ENCODE measurements around the gene ANGPTL2. TPM values are rescaled to one million over a fixed set of nuclear protein-coding genes. Genes with fewer than 3 reads are reported as not detected.

ANGPTL2 gene
- total and polyA plus RNA-seq, 9 donors = 36.5 to 104 (median 68.6) TPM

DNA sequence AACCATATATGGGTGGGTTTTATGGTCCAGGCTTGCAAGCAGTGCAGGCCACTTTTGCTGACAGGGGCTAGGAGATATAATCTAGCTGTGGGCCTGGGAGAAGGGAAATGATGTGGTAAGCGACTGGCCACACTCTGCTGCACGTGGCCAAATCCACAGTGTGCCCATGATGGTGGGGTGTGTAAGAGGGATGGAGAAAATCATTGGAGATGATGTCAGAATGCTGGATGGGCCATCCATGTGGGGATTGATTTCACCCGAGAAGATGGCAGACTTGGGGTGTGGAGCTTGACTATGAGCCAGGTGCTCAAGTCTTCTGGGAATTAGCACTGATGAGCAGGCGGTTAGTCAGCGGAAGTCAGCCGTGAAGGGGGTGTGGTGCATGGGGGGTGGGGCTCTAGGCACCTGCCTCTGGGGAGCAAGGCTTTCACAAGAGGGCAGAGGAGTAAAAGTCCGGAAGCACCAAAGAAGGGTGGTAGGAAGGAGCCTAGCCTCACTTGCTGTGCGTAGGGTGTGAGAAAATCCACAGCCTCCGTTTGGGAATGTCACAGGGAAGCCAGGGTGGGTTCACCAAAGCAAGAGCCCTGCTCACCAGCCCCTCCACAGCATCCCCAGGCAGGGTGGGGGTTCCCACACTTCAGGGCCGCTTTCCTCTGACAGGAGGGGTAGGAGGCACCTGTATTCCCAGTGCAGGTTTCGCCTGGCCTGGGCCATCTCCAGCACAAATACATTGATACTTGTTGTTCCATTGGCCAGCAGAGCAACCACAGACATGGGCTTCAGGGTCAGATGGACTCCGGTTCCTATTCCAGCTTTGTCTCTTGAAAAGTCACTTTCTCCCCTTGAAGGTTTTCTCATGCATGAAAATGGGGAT lies 44.5 kb upstream of the ANGPTL2 start:
- no peaks in the 10 kb centered on the region for H3K36me3 ChIP-seq (ENCODE audit: control insufficient read depth, insufficient read depth, low read length)
- DNase-seq = no peak
- 75% methylated on average over 6 of the region's 12 CpGs for WGBS (ENCODE audit: insufficient coverage)

GRCh38 chr9:127166111-127166510 lies 43.7 kb upstream of the ANGPTL2 start:
- Histone ChIP-seq H3K27ac (ENCODE audit: low read length) (no peak overlapping the region), H3K4me3 (ENCODE audit: low read length) (no peak overlapping the region), H3K27me3 (ENCODE audit: control insufficient read depth, insufficient read depth, low read length) (no peaks in the 10 kb centered on the region), H3K4me1 (ENCODE audit: control insufficient read depth, insufficient read depth, low read length) (peaks cover 17% of the 10 kb centered on the region), H3K9me3 (replicated peaks; ENCODE audit: control insufficient read depth, low read depth, low read length) (no peaks in the 10 kb centered on the region), H3K36me3 (ENCODE audit: control insufficient read depth, insufficient read depth, low read length) (no peaks in the 10 kb centered on the region)
- 100% methylated on average over 2 of the region's 5 CpGs for WGBS (ENCODE audit: insufficient coverage)
- DNase-seq = no peak

More for the DNA sequence above, 44.5 kb upstream of the ANGPTL2 start:
- Histone ChIP-seq H3K4me3 (ENCODE audit: low read length) (no peak overlapping the region), H3K4me1 (ENCODE audit: control insufficient read depth, insufficient read depth, low read length) (peaks cover 17% of the 10 kb centered on the region), H3K27ac (ENCODE audit: low read length) (no peak overlapping the region), H3K27me3 (ENCODE audit: control insufficient read depth, insufficient read depth, low read length) (no peaks in the 10 kb centered on the region), H3K9me3 (replicated peaks; ENCODE audit: control insufficient read depth, low read depth, low read length) (no peaks in the 10 kb centered on the region)

DNA sequence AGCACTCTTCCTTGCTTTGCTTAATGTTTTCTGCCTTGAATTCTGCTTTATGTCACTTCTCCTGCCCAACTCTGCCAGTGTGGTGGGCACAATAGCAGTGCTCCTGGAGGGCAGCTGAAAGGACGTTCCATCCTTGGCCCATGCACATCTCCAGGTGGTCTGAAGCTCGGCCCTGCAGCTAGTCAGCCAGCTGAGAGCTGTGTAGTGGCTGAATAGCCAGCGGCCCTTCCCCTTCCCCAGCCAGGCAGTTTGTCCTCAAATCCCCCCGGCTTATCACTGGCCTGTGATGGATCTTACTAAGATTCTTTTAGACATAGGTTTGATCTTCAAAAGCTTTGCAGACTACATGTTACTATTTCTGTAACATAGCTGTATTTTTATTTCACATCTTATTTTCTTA lies 42.7 kb upstream of the ANGPTL2 start:
- Histone ChIP-seq H3K4me1 (ENCODE audit: control insufficient read depth, insufficient read depth, low read length) (peaks cover 22% of the 10 kb centered on the region), H3K4me3 (ENCODE audit: low read length) (no peak overlapping the region), H3K27ac (ENCODE audit: low read length) (no peak overlapping the region), H3K36me3 (ENCODE audit: control insufficient read depth, insufficient read depth, low read length) (no peaks in the 10 kb centered on the region), H3K27me3 (ENCODE audit: control insufficient read depth, insufficient read depth, low read length) (no peaks in the 10 kb centered on the region), H3K9me3 (replicated peaks; ENCODE audit: control insufficient read depth, low read depth, low read length) (no peaks in the 10 kb centered on the region)
- DNase-seq = no peak
- WGBS (ENCODE audit: insufficient coverage) = 33% methylated on average over 1 of the region's 4 CpGs

DNA sequence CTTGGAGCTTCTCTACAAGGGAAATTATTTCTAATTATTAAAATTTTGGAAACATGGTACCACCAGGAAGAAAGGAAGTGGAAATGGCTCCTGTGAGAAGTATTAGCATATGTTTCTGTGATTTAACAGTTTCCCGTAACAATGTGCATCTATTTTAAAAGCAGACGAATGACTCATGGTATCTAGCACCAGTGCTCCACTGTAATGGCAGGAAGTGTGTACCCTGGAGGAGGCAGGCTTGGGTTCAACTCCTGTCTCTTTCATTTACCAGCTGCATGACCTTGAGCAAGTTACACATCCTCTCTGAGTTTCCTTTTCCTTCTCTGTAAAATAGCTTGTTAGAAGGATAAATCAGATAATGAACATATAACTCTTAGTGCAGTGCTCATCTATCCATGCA lies 41.0 kb upstream of the ANGPTL2 start:
- Histone ChIP-seq H3K4me3 (ENCODE audit: low read length) (no peak overlapping the region), H3K27ac (ENCODE audit: low read length) (peak overlapping the region; percentile 74), H3K36me3 (ENCODE audit: control insufficient read depth, insufficient read depth, low read length) (no peaks in the 10 kb centered on the region), H3K4me1 (ENCODE audit: control insufficient read depth, insufficient read depth, low read length) (peaks cover 27% of the 10 kb centered on the region), H3K9me3 (replicated peaks; ENCODE audit: control insufficient read depth, low read depth, low read length) (no peaks in the 10 kb centered on the region), H3K27me3 (ENCODE audit: control insufficient read depth, insufficient read depth, low read length) (no peaks in the 10 kb centered on the region)
- DNase-seq = peak; percentile 76
- WGBS (ENCODE audit: insufficient coverage) = no CpG with 5 or more reads among the region's 2 CpGs

GRCh38 chr9:127162864-127163365 lies 40.5 kb upstream of the ANGPTL2 start:
- peak overlapping the region; percentile 74 for H3K27ac ChIP-seq (ENCODE audit: low read length)
- DNase-seq = no peak
- no peaks in the 10 kb centered on the region for H3K9me3 ChIP-seq (replicated peaks; ENCODE audit: control insufficient read depth, low read depth, low read length)
- peaks cover 27% of the 10 kb centered on the region for H3K4me1 ChIP-seq (ENCODE audit: control insufficient read depth, insufficient read depth, low read length)
- H3K36me3 ChIP-seq (ENCODE audit: control insufficient read depth, insufficient read depth, low read length) = no peaks in the 10 kb centered on the region
- no CpG with 5 or more reads among the region's 4 CpGs for whole genome bisulfite sequencing (ENCODE audit: insufficient coverage)
- H3K4me3 ChIP-seq (ENCODE audit: low read length) = no peak overlapping the region
- no peaks in the 10 kb centered on the region for H3K27me3 ChIP-seq (ENCODE audit: control insufficient read depth, insufficient read depth, low read length)

GRCh38 chr9:127162046-127162863 lies 39.8 kb upstream of the ANGPTL2 start:
- no peak overlapping the region for H3K4me3 ChIP-seq (ENCODE audit: low read length)
- H3K27me3 ChIP-seq (ENCODE audit: control insufficient read depth, insufficient read depth, low read length) = no peaks in the 10 kb centered on the region
- no peaks in the 10 kb centered on the region for H3K9me3 ChIP-seq (replicated peaks; ENCODE audit: control insufficient read depth, low read depth, low read length)
- peaks cover 27% of the 10 kb centered on the region for H3K4me1 ChIP-seq (ENCODE audit: control insufficient read depth, insufficient read depth, low read length)
- peak overlapping the region; percentile 74 for H3K27ac ChIP-seq (ENCODE audit: low read length)
- DNase-seq = no peak
- 56% methylated on average over 5 of the region's 9 CpGs for WGBS (ENCODE audit: insufficient coverage)
- no peaks in the 10 kb centered on the region for H3K36me3 ChIP-seq (ENCODE audit: control insufficient read depth, insufficient read depth, low read length)

GRCh38 chr9:127161081-127161624 lies 38.7 kb upstream of the ANGPTL2 start:
- Histone ChIP-seq H3K4me3 (ENCODE audit: low read length) (no peak overlapping the region), H3K9me3 (replicated peaks; ENCODE audit: control insufficient read depth, low read depth, low read length) (no peaks in the 10 kb centered on the region), H3K27ac (ENCODE audit: low read length) (no peak overlapping the region), H3K27me3 (ENCODE audit: control insufficient read depth, insufficient read depth, low read length) (no peaks in the 10 kb centered on the region), H3K4me1 (ENCODE audit: control insufficient read depth, insufficient read depth, low read length) (peaks cover 27% of the 10 kb centered on the region), H3K36me3 (ENCODE audit: control insufficient read depth, insufficient read depth, low read length) (no peaks in the 10 kb centered on the region)
- no peak for DNase-seq
- 82% methylated on average over 3 of the region's 9 CpGs for WGBS (ENCODE audit: insufficient coverage)

DNA sequence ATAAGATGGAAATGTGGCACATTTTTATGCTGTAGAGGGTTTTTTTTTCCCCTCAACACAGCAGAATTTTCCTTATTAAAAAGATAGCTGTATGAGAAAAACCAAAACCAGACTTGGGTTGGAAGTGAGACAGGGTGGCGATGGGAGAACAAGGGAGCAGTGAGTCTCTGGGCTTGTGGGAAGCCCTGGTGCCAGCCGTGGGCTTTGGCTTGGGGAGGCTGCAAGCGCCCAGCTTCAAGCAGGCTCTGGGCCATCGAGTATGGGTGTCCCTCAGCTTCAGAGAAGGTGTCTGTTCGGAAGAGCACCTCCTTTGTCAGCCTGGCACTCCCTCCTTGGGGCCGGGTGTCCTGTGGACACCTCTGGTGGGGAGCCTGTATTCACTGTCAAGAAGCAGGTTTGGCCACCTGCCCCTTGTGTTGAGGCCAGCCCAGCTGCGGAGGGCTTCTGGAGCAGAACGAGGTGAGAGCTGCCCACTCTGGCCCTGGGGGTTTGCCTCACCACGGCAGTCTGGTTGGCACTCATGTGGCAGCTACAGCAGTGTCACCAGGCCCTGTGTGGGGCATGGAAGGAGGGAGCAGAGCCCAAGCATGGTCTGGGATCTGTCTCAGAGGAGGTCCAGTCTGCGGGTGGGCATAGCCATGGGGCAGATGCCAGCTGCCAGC lies 37.6 kb upstream of the ANGPTL2 start:
- H3K27ac ChIP-seq (ENCODE audit: low read length) = peak overlapping the region; percentile 77

GRCh38 chr9:127159325-127159801 lies 36.9 kb upstream of the ANGPTL2 start:
- 31% methylated on average over 2 of the region's 5 CpGs for WGBS (ENCODE audit: insufficient coverage)
- H3K4me1 ChIP-seq (ENCODE audit: control insufficient read depth, insufficient read depth, low read length) = peaks cover 34% of the 10 kb centered on the region
- no peak overlapping the region for H3K4me3 ChIP-seq (ENCODE audit: low read length)
- H3K9me3 ChIP-seq (replicated peaks; ENCODE audit: control insufficient read depth, low read depth, low read length) = no peaks in the 10 kb centered on the region
- H3K36me3 ChIP-seq (ENCODE audit: control insufficient read depth, insufficient read depth, low read length) = no peaks in the 10 kb centered on the region
- H3K27ac ChIP-seq (ENCODE audit: low read length) = no peak overlapping the region
- DNase-seq = peak; percentile 48
- H3K27me3 ChIP-seq (ENCODE audit: control insufficient read depth, insufficient read depth, low read length) = no peaks in the 10 kb centered on the region

More for the DNA sequence above, 37.6 kb upstream of the ANGPTL2 start:
- no peaks in the 10 kb centered on the region for H3K9me3 ChIP-seq (replicated peaks; ENCODE audit: control insufficient read depth, low read depth, low read length)
- no peak overlapping the region for H3K4me3 ChIP-seq (ENCODE audit: low read length)
- DNase-seq = peak; percentile 61
- no peaks in the 10 kb centered on the region for H3K36me3 ChIP-seq (ENCODE audit: control insufficient read depth, insufficient read depth, low read length)
- H3K27me3 ChIP-seq (ENCODE audit: control insufficient read depth, insufficient read depth, low read length) = no peaks in the 10 kb centered on the region
- peaks cover 30% of the 10 kb centered on the region for H3K4me1 ChIP-seq (ENCODE audit: control insufficient read depth, insufficient read depth, low read length)
- WGBS (ENCODE audit: insufficient coverage) = 65% methylated on average over 8 of the region's 10 CpGs
